ENCODE data around the gene HNRNPDL.

The HNRNPDL gene

GRCh38 chr4:82457266-82457665 lies 27.0 kb upstream of the HNRNPDL start:
- no peak for ATAC-seq
- TF ChIP-seq ZC3H10 (CRISPR knock-in tag; IDR thresholded peaks at IDR 0.05) (no peak), ZFP30 (CRISPR knock-in tag; IDR thresholded peaks at IDR 0.05) (no peak), SNAI2 (CRISPR knock-in tag; IDR thresholded peaks at IDR 0.05) (no peak), CSRNP3 (CRISPR knock-in tag; IDR thresholded peaks at IDR 0.05) (no peak), ZNF8 (CRISPR knock-in tag; IDR thresholded peaks at IDR 0.05) (no peak), OSR1 (CRISPR knock-in tag; IDR thresholded peaks at IDR 0.05) (no peak), ISL1 (CRISPR knock-in tag; IDR thresholded peaks at IDR 0.05) (no peak), GLIS3 (CRISPR knock-in tag; IDR thresholded peaks at IDR 0.05) (no peak), TSHZ2 (CRISPR knock-in tag; IDR thresholded peaks at IDR 0.05) (no peak), CSDC2 (CRISPR knock-in tag; IDR thresholded peaks at IDR 0.05) (no peak)

- ATAC-seq: no peak
- TF ChIP-seq BACH2 (CRISPR knock-in tag; IDR thresholded peaks at IDR 0.05; ENCODE audit: borderline replicate concordance) (no peak), ZNF565 (CRISPR knock-in tag; conservative IDR thresholded peaks at IDR 0.05; ENCODE audit: low read depth) (no peak), ZNF8 (CRISPR knock-in tag; IDR thresholded peaks at IDR 0.05) (no peak), TSHZ2 (CRISPR knock-in tag; IDR thresholded peaks at IDR 0.05) (no peak), PPARA (CRISPR knock-in tag; IDR thresholded peaks at IDR 0.05; ENCODE audit: borderline replicate concordance) (no peak), ARNTL (CRISPR knock-in tag; IDR thresholded peaks at IDR 0.05; ENCODE audit: borderline replicate concordance, low read depth) (no peak), RARB (CRISPR knock-in tag; IDR thresholded peaks at IDR 0.05) (no peak)
Measured at GRCh38 chr4:82452026-82452425, 21.8 kb upstream of the HNRNPDL start.

GRCh38 chr4:82450966-82451755 lies 20.9 kb upstream of the HNRNPDL start:
- peak; percentile 57; the same call in 1 of the 2 replicates for TF ChIP-seq TCF4 (CRISPR knock-in tag; IDR thresholded peaks at IDR 0.05; ENCODE audit: borderline replicate concordance)
- TF ChIP-seq ZFP3 (CRISPR knock-in tag; IDR thresholded peaks at IDR 0.05): no peak
- ATAC-seq: no peak; the same call in 2 of the 3 replicates

GRCh38 chr4:82447886-82448285 lies 17.6 kb upstream of the HNRNPDL start:
- TF ChIP-seq CSDC2 (CRISPR knock-in tag; IDR thresholded peaks at IDR 0.05): no peak
- TF ChIP-seq CREB5 (CRISPR knock-in tag; IDR thresholded peaks at IDR 0.05; ENCODE audit: low read depth): no peak
- no peak for TF ChIP-seq ISL1 (CRISPR knock-in tag; IDR thresholded peaks at IDR 0.05)
- no peak for TF ChIP-seq ZNF8 (CRISPR knock-in tag; IDR thresholded peaks at IDR 0.05)
- TF ChIP-seq PATZ1 (CRISPR knock-in tag; IDR thresholded peaks at IDR 0.05; ENCODE audit: borderline replicate concordance): no peak
- TF ChIP-seq TOX (CRISPR knock-in tag; IDR thresholded peaks at IDR 0.05; ENCODE audit: borderline replicate concordance): no peak
- no peak for ATAC-seq

Data from SK-N-SH treated with all-trans-retinoic acid at 6 μM for 48 hours (cell line).